HepG2 (cell line): Measurements from ENCODE around the gene MSI2. TPM values are rescaled to one million over a fixed set of nuclear protein-coding genes. Genes with fewer than 3 reads are reported as not detected.

Source experiments
- BORCS8-MEF2B ChIP-seq: sonication (generic); formaldehyde crosslinking; IDR thresholded peaks from 2 replicates; pipeline ENCODE4 v1.8.0; 2022; ENCODE audit warnings: mild to moderate bottlenecking, missing genetic modification reagents
- HNRNPL ChIP-seq: fragments of 200-400 bp; formaldehyde crosslinking; IDR thresholded peaks from 2 replicates; pipeline ENCODE4 v1.6.1; 2017; ENCODE audit warnings: mild to moderate bottlenecking, low read depth, low read length
- KDM1A ChIP-seq: IDR thresholded peaks from 2 replicates; pipeline ENCODE4 v1.6.1; 2016; ENCODE audit warnings: missing compliant biosample characterization
- LCORL ChIP-seq, 2 experiments: fragments of 450-650 bp in 1 of 2; sonication (generic) in 1 of 2; formaldehyde crosslinking in 1 of 2; IDR thresholded peaks; 2 replicates each; pipeline versions ENCODE4 v1.5.0 to v1.6.1; 2017 to 2020; ENCODE audit warnings: antibody characterized with exemption in 1 of 2, missing genetic modification reagents in 1 of 2
- MLLT10 ChIP-seq: sonication (generic); formaldehyde crosslinking; IDR thresholded peaks from 2 replicates; pipeline ENCODE4 v1.4.0; 2020; ENCODE audit warnings: missing genetic modification reagents
- NR2F6 ChIP-seq, 2 experiments: IDR thresholded peaks; 2 replicates each; pipeline ENCODE4 v1.6.1; 2016; ENCODE audit warnings: antibody characterized with exemption in 1 of 2, mild to moderate bottlenecking in 1 of 2
- PRPF4 ChIP-seq: fragments of 200-400 bp; formaldehyde crosslinking; IDR thresholded peaks from 2 replicates; pipeline ENCODE4 v1.6.1; 2016; ENCODE audit warnings: low read length, low read depth; ENCODE audit not compliant: poor library complexity, severe bottlenecking
- ZBTB7A ChIP-seq: sonication (generic); formaldehyde crosslinking; IDR thresholded peaks from 2 replicates; pipeline ENCODE4 v1.8.0; 2022; ENCODE audit warnings: mild to moderate bottlenecking, missing genetic modification reagents
- ZMYM3 ChIP-seq: sonication (generic); formaldehyde crosslinking; IDR thresholded peaks from 2 replicates; pipeline ENCODE4 v1.5.1; 2020; ENCODE audit warnings: mild to moderate bottlenecking, missing genetic modification reagents
- ZNF761 ChIP-seq: sonication (generic); formaldehyde crosslinking; conservative IDR thresholded peaks from 2 replicates; pipeline ENCODE4 v1.4.0; 2020; ENCODE audit warnings: mild to moderate bottlenecking, missing genetic modification reagents
- ZNF773 ChIP-seq: sonication (generic); formaldehyde crosslinking; IDR thresholded peaks from 2 replicates; pipeline ENCODE4 v1.4.0; 2020; ENCODE audit warnings: missing genetic modification reagents, borderline replicate concordance
- polyA plus RNA-seq, 8 experiments: library from polyadenylated mRNA; depleted of rRNA in 3 of 8; stranded (reverse) in 7 of 8; unstranded in 1 of 8; fragments of >200 nt; fragmentation: Illumina TruSeq in 4 of 8; extraction: Trizol in 4 of 8; gene quantifications; 2 replicates each; pipeline versions ENCODE4 v1.2.1 to v1.2.3, GENCODE V29; 2011 to 2016; ENCODE audit warnings: low read depth in 4 of 8, missing spikeins in 1 of 8, mixed read lengths in 1 of 8; ENCODE audit not compliant: insufficient read depth in 1 of 8
- total RNA-seq, 5 experiments: library from RNA; depleted of rRNA; stranded (reverse); fragments of >200 nt; fragmentation: Illumina TruSeq; extraction: Trizol; gene quantifications; 2 replicates each; pipeline ENCODE4 v1.2.3, GENCODE V29; 2016; ENCODE audit warnings: low read depth in 1 of 5
- TF ChIP-seq, protein P1 (sequence below): sonication (generic); formaldehyde crosslinking; IDR thresholded peaks from 2 replicates; pipeline ENCODE4 v1.4.0; 2020; ENCODE audit warnings: mild to moderate bottlenecking, missing genetic modification reagents
- TF ChIP-seq, protein P2 (sequence below): sonication (generic); formaldehyde crosslinking; IDR thresholded peaks from 2 replicates; pipeline ENCODE4 v1.4.0; 2020; ENCODE audit warnings: missing genetic modification reagents, borderline replicate concordance
- TF ChIP-seq, protein P3 (sequence below): sonication (generic); formaldehyde crosslinking; IDR thresholded peaks from 2 replicates; pipeline ENCODE4 v1.5.1; 2020; ENCODE audit warnings: mild to moderate bottlenecking, missing genetic modification reagents, borderline replicate concordance
- TF ChIP-seq, protein P4 (sequence below): sonication (generic); formaldehyde crosslinking; IDR thresholded peaks from 2 replicates; pipeline ENCODE4 v1.4.0; 2020; ENCODE audit warnings: missing genetic modification reagents

The MSI2 gene
- total and polyA plus RNA-seq, 2 of the 13 experiments (the other 11 are each of a cell fraction or from before 2014, with no cell fraction given) = 77.5 to 78.4 TPM

DNA sequence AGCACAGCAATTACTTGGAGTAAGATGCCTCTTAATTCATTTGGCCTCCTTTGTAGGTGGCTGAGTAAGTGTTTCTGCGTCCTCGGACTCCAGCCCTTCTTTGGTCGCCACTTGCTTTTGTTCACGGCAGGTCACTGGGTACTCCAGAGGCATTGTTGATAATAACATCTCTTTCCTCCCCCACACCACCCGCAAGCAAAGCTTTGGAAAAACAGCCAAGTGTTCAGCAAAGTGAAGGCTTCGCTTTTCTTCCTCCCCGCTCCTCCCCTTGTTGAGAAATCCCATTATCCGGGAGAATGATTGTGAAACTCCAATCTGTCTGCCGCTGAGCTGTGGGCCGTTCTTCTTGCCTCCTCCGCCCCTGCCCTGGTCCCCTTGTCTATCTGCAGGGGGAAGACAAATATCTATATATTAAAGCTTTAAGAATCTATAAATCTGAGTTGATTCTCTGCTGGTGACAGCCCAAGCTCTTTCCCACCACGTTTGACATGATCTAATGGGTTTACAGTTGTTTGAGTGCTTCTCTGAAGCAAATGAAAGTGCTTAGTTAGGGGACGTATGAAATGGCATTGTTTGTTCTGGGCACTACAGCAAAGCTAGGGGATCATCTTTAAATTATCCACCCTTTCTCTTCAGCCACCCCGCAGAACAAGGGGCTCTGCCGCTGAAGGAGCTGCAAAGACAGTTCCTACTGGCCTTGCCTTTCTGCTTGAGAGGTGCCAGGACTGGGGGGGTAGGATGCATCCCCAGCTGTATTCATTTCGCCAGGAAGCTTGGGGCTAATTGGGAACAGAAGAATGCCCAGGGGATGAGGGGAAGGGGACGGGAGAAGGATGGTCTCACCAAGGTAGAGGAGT is 321.7 kb downstream of the MSI2 start (continued):
- TF ChIP-seq, protein P1, sequence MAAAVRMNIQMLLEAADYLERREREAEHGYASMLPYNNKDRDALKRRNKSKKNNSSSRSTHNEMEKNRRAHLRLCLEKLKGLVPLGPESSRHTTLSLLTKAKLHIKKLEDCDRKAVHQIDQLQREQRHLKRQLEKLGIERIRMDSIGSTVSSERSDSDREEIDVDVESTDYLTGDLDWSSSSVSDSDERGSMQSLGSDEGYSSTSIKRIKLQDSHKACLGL (CRISPR knock-in tag) = no peak
- TF ChIP-seq MLLT10 (CRISPR knock-in tag) (no peak), ZMYM3 (peak; percentile 92), KDM1A (CRISPR knock-in tag) (peak; percentile 73; the same call in 1 of the 2 replicates), ZNF761 (CRISPR knock-in tag) (0 out of 2 replicates have a peak, but pooled peaks have one; percentile 38), ZNF773 (no peak), BORCS8-MEF2B (CRISPR knock-in tag) (0 out of 2 replicates have a peak, but pooled peaks have one; percentile 17), HNRNPL (no peak), ZBTB7A (no peak), LCORL (IDR thresholded peaks at IDR 0.05) (no peak), LCORL (CRISPR knock-in tag; IDR thresholded peaks at IDR 0.05) (peak; percentile 84), NR2F6 (IDR thresholded peaks at IDR 0.05) (peak; percentile 87), NR2F6 (CRISPR knock-in tag; IDR thresholded peaks at IDR 0.05) (peak; percentile 93), PRPF4 (no peak)
- TF ChIP-seq, protein P2, sequence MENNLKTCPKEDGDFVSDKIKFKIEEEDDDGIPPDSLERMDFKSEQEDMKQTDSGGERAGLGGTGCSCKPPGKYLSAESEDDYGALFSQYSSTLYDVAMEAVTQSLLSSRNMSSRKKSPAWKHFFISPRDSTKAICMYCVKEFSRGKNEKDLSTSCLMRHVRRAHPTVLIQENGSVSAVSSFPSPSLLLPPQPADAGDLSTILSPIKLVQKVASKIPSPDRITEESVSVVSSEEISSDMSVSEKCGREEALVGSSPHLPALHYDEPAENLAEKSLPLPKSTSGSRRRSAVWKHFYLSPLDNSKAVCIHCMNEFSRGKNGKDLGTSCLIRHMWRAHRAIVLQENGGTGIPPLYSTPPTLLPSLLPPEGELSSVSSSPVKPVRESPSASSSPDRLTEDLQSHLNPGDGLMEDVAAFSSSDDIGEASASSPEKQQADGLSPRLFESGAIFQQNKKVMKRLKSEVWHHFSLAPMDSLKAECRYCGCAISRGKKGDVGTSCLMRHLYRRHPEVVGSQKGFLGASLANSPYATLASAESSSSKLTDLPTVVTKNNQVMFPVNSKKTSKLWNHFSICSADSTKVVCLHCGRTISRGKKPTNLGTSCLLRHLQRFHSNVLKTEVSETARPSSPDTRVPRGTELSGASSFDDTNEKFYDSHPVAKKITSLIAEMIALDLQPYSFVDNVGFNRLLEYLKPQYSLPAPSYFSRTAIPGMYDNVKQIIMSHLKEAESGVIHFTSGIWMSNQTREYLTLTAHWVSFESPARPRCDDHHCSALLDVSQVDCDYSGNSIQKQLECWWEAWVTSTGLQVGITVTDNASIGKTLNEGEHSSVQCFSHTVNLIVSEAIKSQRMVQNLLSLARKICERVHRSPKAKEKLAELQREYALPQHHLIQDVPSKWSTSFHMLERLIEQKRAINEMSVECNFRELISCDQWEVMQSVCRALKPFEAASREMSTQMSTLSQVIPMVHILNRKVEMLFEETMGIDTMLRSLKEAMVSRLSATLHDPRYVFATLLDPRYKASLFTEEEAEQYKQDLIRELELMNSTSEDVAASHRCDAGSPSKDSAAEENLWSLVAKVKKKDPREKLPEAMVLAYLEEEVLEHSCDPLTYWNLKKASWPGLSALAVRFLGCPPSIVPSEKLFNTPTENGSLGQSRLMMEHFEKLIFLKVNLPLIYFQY = 0 out of 2 replicates have a peak, but pooled peaks have one; percentile 38
- TF ChIP-seq, protein P3, sequence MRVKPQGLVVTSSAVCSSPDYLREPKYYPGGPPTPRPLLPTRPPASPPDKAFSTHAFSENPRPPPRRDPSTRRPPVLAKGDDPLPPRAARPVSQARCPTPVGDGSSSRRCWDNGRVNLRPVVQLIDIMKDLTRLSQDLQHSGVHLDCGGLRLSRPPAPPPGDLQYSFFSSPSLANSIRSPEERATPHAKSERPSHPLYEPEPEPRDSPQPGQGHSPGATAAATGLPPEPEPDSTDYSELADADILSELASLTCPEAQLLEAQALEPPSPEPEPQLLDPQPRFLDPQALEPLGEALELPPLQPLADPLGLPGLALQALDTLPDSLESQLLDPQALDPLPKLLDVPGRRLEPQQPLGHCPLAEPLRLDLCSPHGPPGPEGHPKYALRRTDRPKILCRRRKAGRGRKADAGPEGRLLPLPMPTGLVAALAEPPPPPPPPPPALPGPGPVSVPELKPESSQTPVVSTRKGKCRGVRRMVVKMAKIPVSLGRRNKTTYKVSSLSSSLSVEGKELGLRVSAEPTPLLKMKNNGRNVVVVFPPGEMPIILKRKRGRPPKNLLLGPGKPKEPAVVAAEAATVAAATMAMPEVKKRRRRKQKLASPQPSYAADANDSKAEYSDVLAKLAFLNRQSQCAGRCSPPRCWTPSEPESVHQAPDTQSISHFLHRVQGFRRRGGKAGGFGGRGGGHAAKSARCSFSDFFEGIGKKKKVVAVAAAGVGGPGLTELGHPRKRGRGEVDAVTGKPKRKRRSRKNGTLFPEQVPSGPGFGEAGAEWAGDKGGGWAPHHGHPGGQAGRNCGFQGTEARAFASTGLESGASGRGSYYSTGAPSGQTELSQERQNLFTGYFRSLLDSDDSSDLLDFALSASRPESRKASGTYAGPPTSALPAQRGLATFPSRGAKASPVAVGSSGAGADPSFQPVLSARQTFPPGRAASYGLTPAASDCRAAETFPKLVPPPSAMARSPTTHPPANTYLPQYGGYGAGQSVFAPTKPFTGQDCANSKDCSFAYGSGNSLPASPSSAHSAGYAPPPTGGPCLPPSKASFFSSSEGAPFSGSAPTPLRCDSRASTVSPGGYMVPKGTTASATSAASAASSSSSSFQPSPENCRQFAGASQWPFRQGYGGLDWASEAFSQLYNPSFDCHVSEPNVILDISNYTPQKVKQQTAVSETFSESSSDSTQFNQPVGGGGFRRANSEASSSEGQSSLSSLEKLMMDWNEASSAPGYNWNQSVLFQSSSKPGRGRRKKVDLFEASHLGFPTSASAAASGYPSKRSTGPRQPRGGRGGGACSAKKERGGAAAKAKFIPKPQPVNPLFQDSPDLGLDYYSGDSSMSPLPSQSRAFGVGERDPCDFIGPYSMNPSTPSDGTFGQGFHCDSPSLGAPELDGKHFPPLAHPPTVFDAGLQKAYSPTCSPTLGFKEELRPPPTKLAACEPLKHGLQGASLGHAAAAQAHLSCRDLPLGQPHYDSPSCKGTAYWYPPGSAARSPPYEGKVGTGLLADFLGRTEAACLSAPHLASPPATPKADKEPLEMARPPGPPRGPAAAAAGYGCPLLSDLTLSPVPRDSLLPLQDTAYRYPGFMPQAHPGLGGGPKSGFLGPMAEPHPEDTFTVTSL = peak; percentile 79
- TF ChIP-seq, protein P4, sequence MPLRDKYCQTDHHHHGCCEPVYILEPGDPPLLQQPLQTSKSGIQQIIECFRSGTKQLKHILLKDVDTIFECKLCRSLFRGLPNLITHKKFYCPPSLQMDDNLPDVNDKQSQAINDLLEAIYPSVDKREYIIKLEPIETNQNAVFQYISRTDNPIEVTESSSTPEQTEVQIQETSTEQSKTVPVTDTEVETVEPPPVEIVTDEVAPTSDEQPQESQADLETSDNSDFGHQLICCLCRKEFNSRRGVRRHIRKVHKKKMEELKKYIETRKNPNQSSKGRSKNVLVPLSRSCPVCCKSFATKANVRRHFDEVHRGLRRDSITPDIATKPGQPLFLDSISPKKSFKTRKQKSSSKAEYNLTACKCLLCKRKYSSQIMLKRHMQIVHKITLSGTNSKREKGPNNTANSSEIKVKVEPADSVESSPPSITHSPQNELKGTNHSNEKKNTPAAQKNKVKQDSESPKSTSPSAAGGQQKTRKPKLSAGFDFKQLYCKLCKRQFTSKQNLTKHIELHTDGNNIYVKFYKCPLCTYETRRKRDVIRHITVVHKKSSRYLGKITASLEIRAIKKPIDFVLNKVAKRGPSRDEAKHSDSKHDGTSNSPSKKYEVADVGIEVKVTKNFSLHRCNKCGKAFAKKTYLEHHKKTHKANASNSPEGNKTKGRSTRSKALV = no peak
